Sigmoid colon (tissue), 4 donors: Measurements from ENCODE around the gene HDDC2.

Source experiments
- CTCF ChIP-seq, 4 experiments: fragments of 450-650 bp in 3 of 4; fragments of 200-600 bp in 1 of 4; IDR thresholded peaks; one replicate each; pipeline ENCODE4 v1.5.1; 2016 to 2019; ENCODE audit warnings: antibody characterized with exemption in 4 of 4, mild to moderate bottlenecking in 3 of 4, moderate library complexity in 2 of 4
- EP300 ChIP-seq, 4 donors: sonication (generic); formaldehyde crosslinking; IDR thresholded peaks; one replicate each; pipeline ENCODE4 v1.6.1; 2017; ENCODE audit warnings: antibody characterized with exemption in 4 of 4
- POLR2A ChIP-seq, 2 donors: fragments of 450-650 bp; IDR thresholded peaks; one replicate each; pipeline ENCODE4 v1.6.1; 2016; ENCODE audit warnings: antibody characterized with exemption in 2 of 2, mild to moderate bottlenecking in 2 of 2, moderate library complexity in 2 of 2

GRCh38 chr6:125346926-125347563 is 45.3 kb upstream of the HDDC2 start:
- TF ChIP-seq CTCF (IDR thresholded peaks at IDR 0.05) (no peak), POLR2A (IDR thresholded peaks at IDR 0.05) (no peak), EP300 (IDR thresholded peaks at IDR 0.05) (no peak)
